Heart left ventricle (tissue), 13 donors: ENCODE results near the gene SAP30.

ENCODE experiments used
- CTCF ChIP-seq, 12 donors: fragments of 200-600 bp; sonication (generic) in 4 of 12; IDR thresholded peaks; one replicate each; pipeline versions ENCODE4 v1.5.0 to v1.8.0; 2018 to 2022; ENCODE audit warnings: antibody characterized with exemption in 12 of 12, mild to moderate bottlenecking in 5 of 12
- POLR2A ChIP-seq, 2 donors: fragments of 450-650 bp; IDR thresholded peaks; one replicate each; pipeline ENCODE4 v1.6.1; 2017; ENCODE audit warnings: antibody characterized with exemption in 2 of 2, mild to moderate bottlenecking in 2 of 2, moderate library complexity in 2 of 2
- donor health status: ischemic (EF 13 %, LVEDD 7.1; RV severe dilation, severe dysfunction).
- donor health status: DM: no; HTN: yes; CAD: no.
- donor health status: DM: no; HTN: no; CAD: no.
- donor health status: ischemic (EF 25% LVEDD 6.9; RV normal size, moderate dysfunction).
- donor health status: ischemic (EF 25% LVEDD 5.7; RV mildly dilated, moderate dysfunction).
- donor health status: ischemic (EF 35%, LVEDD 5.7; RV mildly dilated, moderate dysfunction).
- donor health status: nonischemic (EF 11% LVEDD 7.7; RV severe dilation, severe dysfunction).
- donor health status: DM: yes; HTN: yes; CAD: no.
- donor health status: PGD.
- donor health status: ischemic (EF 29% LVEDD 5.4; RV normal size, mild dysfunction).
- donor health status: nonischemic (EF 23%, LVEDD 6.1; RV moderate dilation, normal function).

GRCh38 chr4:173374588-173374987 is 3.8 kb downstream of the SAP30 start:
- TF ChIP-seq CTCF (IDR thresholded peaks at IDR 0.05), result no peak
- no peak for TF ChIP-seq POLR2A (IDR thresholded peaks at IDR 0.05)
